Right atrium auricular region (tissue), 2 donors: ENCODE data around the gene HMSD. TPM values are rescaled to one million over a fixed set of nuclear protein-coding genes. Genes with fewer than 3 reads are reported as not detected.

Experiments
- DNase-seq: peaks from one replicate; pipeline ENCODE4 v3.0.0-alpha.2; 2019; ENCODE audit warnings: low spot score
- H3K27ac ChIP-seq, 2 donors: fragments of 200-600 bp; sonication (generic); 1 replicate in 1 of 2; 2 replicates in 1 of 2; pipeline ENCODE4 v1.5.1; 2016 to 2019
- H3K27me3 ChIP-seq, 2 donors: fragments of 200-600 bp; sonication (generic); one replicate each; pipeline versions ENCODE4 v1.5.1 to v1.6.0; 2017 to 2019
- H3K36me3 ChIP-seq: fragments of 200-600 bp; sonication (generic); one replicate; pipeline ENCODE4 v1.5.1; 2016
- H3K4me1 ChIP-seq, 2 donors: fragments of 200-600 bp; sonication (generic); one replicate each; pipeline versions ENCODE4 v1.5.1 to v1.6.0; 2017 to 2019
- H3K4me3 ChIP-seq, 2 donors: fragments of 200-600 bp; sonication (generic); 1 replicate in 1 of 2; 2 replicates in 1 of 2; pipeline ENCODE4 v1.5.1; 2017 to 2019; ENCODE audit warnings: mild to moderate bottlenecking in 1 of 2, moderate library complexity in 1 of 2
- H3K9me3 ChIP-seq, 2 donors: fragments of 200-600 bp; sonication (generic); one replicate each; pipeline ENCODE4 v1.5.1; 2019
- total RNA-seq, 2 donors: library from RNA; depleted of rRNA; stranded (reverse); fragments of >200 nt; gene quantifications; one replicate each; pipeline ENCODE4 v1.1.0, GENCODE V29; 2016
- TF ChIP-seq, protein P1 (sequence below), 2 donors: fragments of 200-600 bp; sonication (generic); IDR thresholded peaks; one replicate each; pipeline ENCODE4 v1.5.1; 2019; ENCODE audit warnings: antibody characterized with exemption in 2 of 2

HMSD gene
- total RNA-seq, 2 donors from 2014 or later: 0.48 TPM; not detected in 1

DNA sequence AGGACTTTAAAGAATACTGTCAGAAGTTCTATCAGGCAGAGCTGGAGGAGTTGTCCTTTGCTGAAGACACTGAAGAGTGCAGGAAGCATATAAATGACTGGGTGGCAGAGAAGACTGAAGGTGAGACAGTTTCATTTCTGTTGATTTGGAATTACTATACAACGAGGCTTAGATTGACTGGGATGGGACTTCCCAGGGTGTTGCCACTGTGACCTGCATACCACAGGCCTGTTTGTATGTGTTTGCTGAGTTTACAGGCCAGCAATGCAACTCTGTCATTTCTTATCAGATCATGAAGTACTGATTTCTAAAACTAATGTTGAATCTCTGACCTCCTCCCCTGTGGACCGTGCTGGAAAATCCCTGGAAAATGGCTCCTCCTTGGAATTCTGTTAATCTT lies 32.6 kb downstream of the HMSD start:
- Histone ChIP-seq H3K36me3 (peaks cover 17% of the 10 kb centered on the region), H3K27me3 (no peaks in the 10 kb centered on the region), H3K9me3 (no peaks in the 10 kb centered on the region), H3K4me1 (peaks cover 0 to 11% of the 10 kb centered on the region in 2 donors), H3K4me3 (no peak overlapping the region), H3K27ac (no peak overlapping the region)
- no peak for DNase-seq
- TF ChIP-seq, protein P1, sequence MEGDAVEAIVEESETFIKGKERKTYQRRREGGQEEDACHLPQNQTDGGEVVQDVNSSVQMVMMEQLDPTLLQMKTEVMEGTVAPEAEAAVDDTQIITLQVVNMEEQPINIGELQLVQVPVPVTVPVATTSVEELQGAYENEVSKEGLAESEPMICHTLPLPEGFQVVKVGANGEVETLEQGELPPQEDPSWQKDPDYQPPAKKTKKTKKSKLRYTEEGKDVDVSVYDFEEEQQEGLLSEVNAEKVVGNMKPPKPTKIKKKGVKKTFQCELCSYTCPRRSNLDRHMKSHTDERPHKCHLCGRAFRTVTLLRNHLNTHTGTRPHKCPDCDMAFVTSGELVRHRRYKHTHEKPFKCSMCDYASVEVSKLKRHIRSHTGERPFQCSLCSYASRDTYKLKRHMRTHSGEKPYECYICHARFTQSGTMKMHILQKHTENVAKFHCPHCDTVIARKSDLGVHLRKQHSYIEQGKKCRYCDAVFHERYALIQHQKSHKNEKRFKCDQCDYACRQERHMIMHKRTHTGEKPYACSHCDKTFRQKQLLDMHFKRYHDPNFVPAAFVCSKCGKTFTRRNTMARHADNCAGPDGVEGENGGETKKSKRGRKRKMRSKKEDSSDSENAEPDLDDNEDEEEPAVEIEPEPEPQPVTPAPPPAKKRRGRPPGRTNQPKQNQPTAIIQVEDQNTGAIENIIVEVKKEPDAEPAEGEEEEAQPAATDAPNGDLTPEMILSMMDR (IDR thresholded peaks at IDR 0.05): no peak

- TF ChIP-seq, protein P1 (IDR thresholded peaks at IDR 0.05): no peak
- peaks cover 0 to 11% of the 10 kb centered on the region in 2 donors for H3K4me1 ChIP-seq
- no peaks in the 10 kb centered on the region for H3K27me3 ChIP-seq
These were observed 33.3 kb downstream of the HMSD start for GRCh38 chr18:63982361-63982760.

DNA sequence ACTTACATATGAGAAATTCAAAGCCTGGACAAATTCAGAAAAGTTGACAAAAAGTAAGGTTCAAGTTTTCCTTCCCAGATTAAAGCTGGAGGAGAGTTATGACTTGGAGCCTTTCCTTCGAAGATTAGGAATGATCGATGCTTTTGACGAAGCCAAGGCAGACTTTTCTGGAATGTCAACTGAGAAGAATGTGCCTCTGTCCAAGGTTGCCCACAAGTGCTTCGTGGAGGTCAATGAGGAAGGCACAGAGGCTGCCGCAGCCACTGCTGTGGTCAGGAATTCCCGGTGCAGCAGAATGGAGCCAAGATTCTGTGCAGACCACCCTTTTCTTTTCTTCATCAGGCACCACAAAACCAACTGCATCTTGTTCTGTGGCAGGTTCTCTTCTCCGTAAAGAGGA lies 37.8 kb downstream of the HMSD start:
- no peak for DNase-seq
- TF ChIP-seq, protein P1 (IDR thresholded peaks at IDR 0.05): no peak
- Histone ChIP-seq H3K4me1 (no peaks in the 10 kb centered on the region), H3K36me3 (peaks cover 24% of the 10 kb centered on the region), H3K27me3 (no peaks in the 10 kb centered on the region), H3K9me3 (no peaks in the 10 kb centered on the region), H3K27ac (no peak overlapping the region), H3K4me3 (no peak overlapping the region)

More at GRCh38 chr18:63982361-63982760, 33.3 kb downstream of the HMSD start:
- Histone ChIP-seq H3K36me3 (peaks cover 23% of the 10 kb centered on the region), H3K4me3 (no peak overlapping the region), H3K27ac (no peak overlapping the region), H3K9me3 (no peaks in the 10 kb centered on the region)
- DNase-seq: no peak

DNA sequence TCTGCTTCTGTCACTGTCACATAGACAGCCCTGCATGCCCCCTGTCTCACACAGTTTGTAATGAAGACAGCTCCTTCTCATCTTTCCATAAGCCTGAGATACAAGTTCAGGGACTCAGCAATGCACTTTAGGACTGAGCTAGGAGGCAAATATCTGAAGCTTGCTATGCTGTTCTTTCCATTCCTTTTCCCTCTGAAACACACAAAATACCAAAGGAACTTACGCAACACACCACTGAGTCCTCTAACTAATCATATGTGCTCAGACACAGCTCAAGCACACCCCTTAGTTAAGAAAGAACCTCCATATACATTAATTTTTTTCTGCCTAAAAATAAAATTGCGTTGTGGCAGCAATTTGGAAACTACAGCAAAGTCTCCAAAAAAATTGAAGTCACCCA lies 38.6 kb downstream of the HMSD start:
- TF ChIP-seq, protein P1 (IDR thresholded peaks at IDR 0.05): no peak
- Histone ChIP-seq H3K36me3 (peaks cover 20% of the 10 kb centered on the region), H3K9me3 (no peaks in the 10 kb centered on the region), H3K4me1 (no peaks in the 10 kb centered on the region), H3K4me3 (no peak overlapping the region), H3K27me3 (no peaks in the 10 kb centered on the region), H3K27ac (no peak overlapping the region)
- DNase-seq: no peak

DNA sequence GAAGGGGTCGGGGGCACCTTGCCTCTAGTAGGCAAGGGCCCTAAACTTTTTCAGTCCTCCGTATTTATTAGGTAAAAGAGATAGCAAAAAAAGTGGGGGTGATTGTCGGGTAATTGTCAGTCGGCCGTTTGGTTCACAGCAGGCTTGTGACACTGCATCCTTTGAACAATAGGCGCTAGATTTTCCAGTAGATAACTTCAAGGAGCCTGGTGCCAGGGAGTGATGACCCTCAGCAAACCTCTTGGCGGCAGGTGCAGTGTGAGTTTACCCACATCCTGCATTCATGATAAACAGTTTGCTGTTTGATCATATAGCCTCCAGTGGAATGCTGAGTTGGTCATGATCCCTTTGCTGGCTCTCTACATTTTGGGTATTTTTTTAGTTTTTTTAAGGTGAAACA lies 43.6 kb downstream of the HMSD start:
- TF ChIP-seq, protein P1 (IDR thresholded peaks at IDR 0.05): no peak
- no peak for DNase-seq
- Histone ChIP-seq H3K9me3 (no peaks in the 10 kb centered on the region), H3K4me1 (no peaks in the 10 kb centered on the region), H3K27ac (no peak overlapping the region), H3K4me3 (no peak overlapping the region), H3K27me3 (no peaks in the 10 kb centered on the region), H3K36me3 (no peaks in the 10 kb centered on the region)

DNA sequence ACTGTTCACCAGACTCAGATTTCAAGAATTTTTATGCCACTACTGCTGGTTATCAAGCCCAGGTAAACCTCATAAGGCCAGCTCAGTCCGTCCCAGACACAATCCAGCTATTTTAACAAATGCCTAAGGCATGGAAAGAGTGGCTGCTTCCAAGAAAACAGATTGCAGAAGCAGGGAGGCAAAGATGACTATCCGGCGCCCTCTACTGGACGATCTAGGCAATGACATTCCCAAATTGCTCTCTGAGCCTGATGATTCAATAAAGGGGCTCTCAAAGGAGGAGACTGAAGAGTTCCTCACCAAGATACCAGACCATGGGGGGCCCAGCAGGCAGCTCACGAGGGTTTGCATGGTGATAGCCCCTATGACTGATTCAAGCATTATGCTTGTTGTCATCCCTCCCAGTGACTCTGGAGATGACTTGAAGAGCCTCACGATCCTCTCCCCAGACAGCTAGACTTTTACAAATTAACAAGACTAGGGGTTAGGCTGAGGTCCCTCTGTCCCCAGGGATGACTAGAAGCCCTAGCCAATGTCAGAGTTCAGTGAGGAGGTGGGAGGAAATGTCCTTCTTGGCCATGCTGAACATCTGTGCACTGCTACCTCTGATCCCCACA lies 45.8 kb downstream of the HMSD start:
- TF ChIP-seq, protein P1 (IDR thresholded peaks at IDR 0.05): peak; percentile 86 to 87
- Histone ChIP-seq H3K36me3 (no peaks in the 10 kb centered on the region), H3K9me3 (no peaks in the 10 kb centered on the region), H3K27me3 (no peaks in the 10 kb centered on the region), H3K4me3 (no peak overlapping the region), H3K4me1 (no peaks in the 10 kb centered on the region), H3K27ac (no peak overlapping the region)
- DNase-seq: peak; percentile 67
